HK-2 (cell line): ENCODE results near the gene LAMTOR4.

Experiments used
- DNase-seq: peaks from one replicate; pipeline ENCODE4 v3.0.0-alpha.2; 2018; ENCODE audit not compliant: unreplicated experiment

LAMTOR4 gene

GRCh38 chr7:100200693-100201092 is 52.0 kb downstream of the LAMTOR4 start:
- DNase-seq = no peak
